ENCODE results near the gene ERCC2. TPM values are rescaled to one million over a fixed set of nuclear protein-coding genes. Genes with fewer than 3 reads are reported as not detected.

The ERCC2 gene
- total RNA-seq = 44.8 and 56.5 TPM in 2 replicates

DNA sequence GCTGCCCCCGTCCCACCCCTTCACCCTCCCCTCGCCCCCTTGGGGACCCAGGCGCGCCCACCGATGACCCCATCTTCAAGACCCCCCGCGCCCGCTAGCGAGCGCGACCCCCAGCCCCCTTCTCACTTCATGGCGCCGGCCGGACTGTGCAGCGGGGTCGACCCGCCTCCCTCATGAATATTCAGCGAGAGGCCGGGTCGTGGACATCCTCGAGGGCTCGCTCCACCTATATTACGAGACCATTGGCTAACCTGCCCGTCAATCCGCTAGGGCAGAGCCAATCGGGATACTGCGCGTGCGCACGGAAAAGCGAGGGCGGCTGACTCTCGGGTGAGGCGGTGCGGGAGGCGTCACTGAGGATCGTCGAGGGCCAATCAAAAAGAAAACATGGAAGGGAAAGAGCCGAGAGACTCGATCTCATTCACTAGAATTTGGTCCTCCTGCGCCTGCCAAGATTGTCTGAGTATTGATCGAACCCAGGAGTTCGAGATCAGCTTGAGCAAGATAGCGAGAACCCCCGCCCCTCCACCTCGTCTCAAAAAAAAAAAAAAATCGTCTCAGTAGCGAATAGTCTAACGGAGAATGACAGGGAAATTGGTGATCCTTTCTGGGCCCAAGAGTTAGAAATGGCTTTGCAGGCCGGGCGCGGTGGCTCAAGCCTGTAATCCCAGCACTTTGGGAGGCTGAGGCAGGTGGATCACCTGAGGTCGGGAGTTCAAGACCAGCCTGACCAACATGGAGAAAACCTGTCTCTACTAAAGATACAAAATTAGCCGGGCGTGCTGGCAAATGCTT lies at the start of gene ERCC2:
Gene ERCC2, minus strand, starts transcription at position 164 of the 795 bp plus-strand sequence. Its CDS starts 33 bp downstream, at position 131.

DNA sequence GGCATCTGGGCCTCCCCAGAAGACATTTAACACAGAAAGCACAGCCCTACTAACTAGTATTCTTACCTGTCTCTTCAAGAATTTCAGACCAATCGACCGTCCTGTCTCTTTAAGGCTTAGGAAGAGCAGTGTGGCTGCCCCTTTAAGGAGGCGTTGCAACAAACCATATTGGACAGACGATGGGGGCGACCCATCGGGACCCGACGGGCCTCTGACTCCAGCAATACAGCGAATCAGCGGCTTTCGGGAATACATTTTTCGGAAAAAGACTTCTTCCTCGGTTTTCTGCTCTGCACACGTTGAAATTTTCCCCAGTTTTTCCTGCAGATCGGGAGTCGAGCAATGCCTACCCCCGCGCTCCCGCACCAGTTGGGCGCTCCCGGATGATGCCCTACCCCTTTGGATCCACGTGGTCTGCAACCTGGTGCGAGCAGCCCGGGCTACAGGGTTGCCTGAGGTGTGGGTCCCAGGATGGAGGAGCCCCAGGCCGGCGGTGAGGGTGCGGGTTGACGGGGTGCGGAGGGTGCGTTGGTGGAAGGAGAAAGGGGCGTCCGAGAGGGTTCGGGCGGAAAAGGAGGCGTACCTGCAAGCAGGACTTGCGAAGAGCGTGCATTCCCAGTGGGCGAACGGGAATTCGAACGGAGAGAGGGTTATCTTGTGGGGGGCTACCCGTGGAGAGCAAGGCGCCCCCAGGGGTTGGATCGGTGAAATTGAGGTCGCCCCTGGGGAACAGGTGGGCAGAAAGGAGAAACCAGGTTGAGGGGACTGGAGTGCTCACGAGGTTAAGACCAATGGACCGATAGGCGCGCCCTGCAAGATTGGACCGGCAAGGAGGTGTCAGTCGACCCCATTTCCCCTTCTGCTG lies 36.1 kb upstream of the ERCC2 start, which contains the start of gene POLR1G:
Gene POLR1G, plus strand, starts transcription at position 419 of the 865 bp plus-strand sequence. Its CDS starts 53 bp downstream, at position 472.

DNA sequence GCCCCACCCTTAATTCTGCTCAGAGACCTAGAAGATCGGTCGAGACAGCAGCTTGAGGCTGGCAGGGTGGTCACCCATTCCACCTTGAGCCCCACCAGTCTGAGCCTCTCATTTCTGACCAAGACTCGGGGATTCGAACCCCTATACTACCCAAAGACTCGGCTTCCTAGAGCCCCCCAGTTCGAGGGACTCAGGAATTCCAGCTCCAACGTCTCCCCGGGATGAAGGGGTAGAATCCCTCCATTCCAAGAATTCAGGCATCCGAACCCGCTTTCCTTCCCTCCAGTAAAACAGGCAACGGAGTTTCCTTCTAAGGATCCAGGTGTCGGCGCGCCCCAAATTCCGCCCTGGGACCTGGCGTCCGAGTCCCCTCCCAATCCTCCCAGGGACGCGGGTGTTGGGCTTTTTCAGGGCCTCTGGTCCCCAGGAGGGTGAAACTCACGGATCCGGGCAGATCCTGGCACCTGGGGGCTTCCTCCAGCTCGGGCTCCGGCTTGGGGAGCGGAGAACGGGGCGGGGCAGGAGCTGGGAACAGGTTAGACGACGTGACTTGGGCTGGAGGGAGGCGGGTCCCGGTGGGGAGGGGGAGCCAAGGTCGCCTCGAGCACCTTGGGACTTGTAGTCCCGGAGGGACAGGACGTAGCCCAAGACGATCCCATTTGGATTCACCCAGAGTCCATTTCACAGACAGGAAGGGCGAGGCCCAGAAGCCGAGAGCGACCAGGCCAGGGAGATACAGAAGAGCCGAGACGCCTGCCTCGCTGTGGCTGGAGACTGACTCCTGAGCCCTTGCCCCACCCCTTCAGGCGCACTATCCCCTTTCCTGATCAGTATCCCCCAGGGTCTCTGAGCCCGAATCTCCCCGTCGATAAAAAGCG lies 34.4 kb upstream of the ERCC2 start, which contains the start of gene PPP1R13L:
Gene PPP1R13L, minus strand, starts transcription at position 513 of the 878 bp plus-strand sequence. CDS start 6,751 bp downstream, outside the sequence.

DNA sequence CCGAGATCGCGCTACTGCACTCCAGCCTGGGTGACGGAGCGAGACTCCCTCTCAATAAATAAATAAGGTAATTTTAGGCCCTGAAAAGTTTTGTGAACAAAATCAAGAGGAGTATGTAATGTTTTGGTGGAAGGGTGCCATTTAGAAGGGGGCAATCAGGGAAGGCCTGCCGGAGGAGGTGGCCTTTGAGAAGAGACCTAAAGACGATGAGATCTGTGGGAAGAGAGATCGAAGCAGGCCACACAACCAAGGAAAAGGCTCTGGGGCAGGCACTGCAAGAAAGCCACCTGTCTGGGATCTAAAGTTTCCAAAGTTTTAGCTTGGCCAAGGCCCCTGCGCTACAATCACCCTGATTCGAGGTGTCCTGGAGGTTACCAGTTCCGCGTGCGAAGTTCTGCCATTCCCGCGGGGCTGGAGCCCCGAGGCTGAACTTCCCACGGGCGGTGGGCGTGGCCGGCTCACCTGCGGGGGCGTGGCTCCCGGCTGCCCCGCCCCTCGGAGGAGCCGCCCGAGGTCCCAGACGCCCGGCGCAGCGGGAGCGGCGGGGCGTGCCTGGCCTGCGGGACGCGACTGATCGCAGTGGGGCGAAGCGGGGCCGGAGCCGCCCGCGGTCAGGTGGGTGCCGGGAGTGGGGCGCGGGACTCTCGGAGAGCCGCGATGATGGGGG lies 30.0 kb downstream of the ERCC2 start, which contains the start of gene KLC3:
Gene KLC3, plus strand, starts transcription at position 519 of the 667 bp plus-strand sequence. CDS start 4,792 bp downstream, outside the sequence.

DNA sequence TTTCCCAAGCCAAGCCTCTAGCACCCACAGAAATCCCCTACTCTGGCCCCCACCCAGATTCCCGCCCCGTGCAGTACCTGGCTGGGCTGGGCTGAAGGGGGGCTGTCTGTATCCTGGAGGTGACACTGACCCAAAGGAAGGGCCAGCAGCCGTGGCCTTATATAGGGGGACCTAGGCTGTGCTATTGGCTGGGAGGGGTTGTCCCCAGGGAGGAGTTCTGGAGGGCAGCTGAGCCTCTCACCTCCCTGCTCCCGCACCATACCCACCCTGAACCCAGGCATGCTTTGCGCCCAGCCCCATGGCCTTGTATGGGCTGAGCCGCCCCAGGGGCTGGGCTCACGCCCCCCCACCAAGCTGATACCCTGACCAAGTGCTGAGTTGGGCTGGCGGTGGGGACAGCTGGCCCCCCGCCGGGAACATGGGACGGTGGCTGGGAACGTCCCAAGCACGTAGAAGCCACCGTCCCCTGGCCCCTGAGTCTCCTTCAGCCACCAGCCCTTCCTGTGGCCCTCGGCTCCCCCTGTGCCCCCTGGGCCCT lies 47.6 kb downstream of the ERCC2 start, which contains the start of gene CKM:
Gene CKM, minus strand, starts transcription at position 132 of the 538 bp plus-strand sequence. CDS start 3,162 bp downstream, outside the sequence.

Other genes starting within 250 kb of the ERCC2 start
- 0.05 TPM in 1 of 2 replicates, not detected in the other for gene NKPD1, start 209.6 kb downstream of the ERCC2 start, total RNA-seq
- gene TRAPPC6A, start 192.3 kb downstream of the ERCC2 start, total RNA-seq = 7.7 and 15.8 TPM in 2 replicates
- 4.3 and 9.6 TPM in 2 replicates for gene BLOC1S3, start 191.8 kb downstream of the ERCC2 start, total RNA-seq
- 1.9 and 2.6 TPM in 2 replicates for gene EXOC3L2, start 125.2 kb downstream of the ERCC2 start, total RNA-seq
- 10.0 and 18.8 TPM in 2 replicates for gene MARK4, start 119.3 kb downstream of the ERCC2 start, total RNA-seq
- gene CKM, start 47.7 kb downstream of the ERCC2 start, total RNA-seq = not detected in 2 replicates
- not detected in 2 replicates for gene KLC3, start 29.8 kb downstream of the ERCC2 start, total RNA-seq
- gene PPP1R13L, start 34.5 kb upstream of the ERCC2 start, total RNA-seq = 20.8 and 24.6 TPM in 2 replicates
- 22.1 and 25.8 TPM in 2 replicates for gene POLR1G, start 36.1 kb upstream of the ERCC2 start, total RNA-seq
- 89.7 and 103 TPM in 2 replicates for gene ERCC1, start 53.3 kb upstream of the ERCC2 start, total RNA-seq
- gene FOSB, start 97.4 kb upstream of the ERCC2 start, total RNA-seq = 7.8 and 11.8 TPM in 2 replicates
- 6.4 and 13.3 TPM in 2 replicates for gene RTN2, start 126.5 kb upstream of the ERCC2 start, total RNA-seq
- gene PPM1N, start 127.9 kb upstream of the ERCC2 start, total RNA-seq = 0.89 TPM in 1 of 2 replicates, not detected in the other
- gene VASP, start 136.9 kb upstream of the ERCC2 start, total RNA-seq = 219 and 220 TPM in 2 replicates
- 12.0 and 13.7 TPM in 2 replicates for gene OPA3, start 214.2 kb upstream of the ERCC2 start, total RNA-seq
- 22.5 and 26.0 TPM in 2 replicates for gene GPR4, start 231.6 kb upstream of the ERCC2 start, total RNA-seq